DMS53 treated with DMSO at 0.1 percent for 48 hours (cell line): ENCODE results near the gene C1orf210.

Experiments
- DNase-seq: peaks from one replicate; lab custom pipeline; 2025; ENCODE audit not compliant: unreplicated experiment; lab: John Stamatoyannopoulos, UW

The C1orf210 gene

GRCh38 chr1:43296207-43296606 lies 10.8 kb upstream of the C1orf210 start:
- no peak for DNase-seq

GRCh38 chr1:43294761-43295160 lies 9.4 kb upstream of the C1orf210 start:
- DNase-seq: no peak

GRCh38 chr1:43293896-43294760 lies 8.7 kb upstream of the C1orf210 start:
- peak; percentile 15 for DNase-seq

- no peak for DNase-seq
These were observed 7.8 kb upstream of the C1orf210 start for GRCh38 chr1:43293176-43293575.

- DNase-seq: no peak
These were observed 7.3 kb upstream of the C1orf210 start for GRCh38 chr1:43292679-43293078.

GRCh38 chr1:43292216-43292615 lies 6.8 kb upstream of the C1orf210 start:
- no peak for DNase-seq

- DNase-seq: no peak
These were observed 3.7 kb upstream of the C1orf210 start for GRCh38 chr1:43288785-43289706.

GRCh38 chr1:43288058-43288784 lies 2.8 kb upstream of the C1orf210 start:
- DNase-seq: no peak

- no peak for DNase-seq
These were observed 1.2 kb upstream of the C1orf210 start for GRCh38 chr1:43286533-43286932.

- DNase-seq: no peak
These were observed 734 bp upstream of the C1orf210 start for GRCh38 chr1:43286115-43286514.

- peak; percentile 40 for DNase-seq
These were observed 753 bp downstream of the C1orf210 start for GRCh38 chr1:43284546-43285110.

- no peak for DNase-seq
These were observed 1.3 kb downstream of the C1orf210 start for GRCh38 chr1:43284065-43284464.

- DNase-seq: no peak
These were observed 2.9 kb downstream of the C1orf210 start for GRCh38 chr1:43282220-43283195.

GRCh38 chr1:43280692-43281091 lies 4.7 kb downstream of the C1orf210 start:
- DNase-seq: no peak

- DNase-seq: no peak
These were observed 5.7 kb downstream of the C1orf210 start for GRCh38 chr1:43279666-43280065.

GRCh38 chr1:43279161-43279560 lies 6.2 kb downstream of the C1orf210 start:
- no peak for DNase-seq

- DNase-seq: no peak
These were observed 8.1 kb downstream of the C1orf210 start for GRCh38 chr1:43277116-43277876.

GRCh38 chr1:43276673-43277072 lies 8.7 kb downstream of the C1orf210 start:
- DNase-seq: no peak
